Neuronal stem cell (in vitro differentiated cells): ENCODE measurements around the gene ZNF662.

Experiments
- DNase-seq: peaks from one replicate; pipeline ENCODE4 v3.0.0-alpha.2; 2013; ENCODE audit warnings: low spot score
- H2AFZ ChIP-seq: one replicate; pipeline ENCODE4 v1.6.1; 2013; ENCODE audit warnings: mild to moderate bottlenecking, low read length, inconsistent platforms
- H2AK5ac ChIP-seq: 2 replicates; pipeline ENCODE4 v1.6.1; 2013; ENCODE audit warnings: low read depth, mild to moderate bottlenecking, inconsistent platforms, low read length, moderate library complexity, mixed read lengths
- H2BK120ac ChIP-seq: 2 replicates; pipeline ENCODE4 v1.6.1; 2013; ENCODE audit warnings: low read depth, mild to moderate bottlenecking, inconsistent platforms, low read length, moderate library complexity, mixed read lengths
- H2BK12ac ChIP-seq: one replicate; pipeline ENCODE4 v1.6.1; 2013; ENCODE audit warnings: low read length, inconsistent platforms
- H2BK15ac ChIP-seq: 2 replicates; pipeline ENCODE4 v1.6.1; 2013; ENCODE audit warnings: mild to moderate bottlenecking, low read length, inconsistent platforms, mixed read lengths
- H2BK5ac ChIP-seq: one replicate; pipeline ENCODE4 v1.6.1; 2013; ENCODE audit warnings: inconsistent platforms, mild to moderate bottlenecking, low read length, moderate library complexity
- H3K14ac ChIP-seq: one replicate; pipeline ENCODE4 v1.6.1; 2013; ENCODE audit warnings: low read length, inconsistent platforms
- H3K18ac ChIP-seq: 2 replicates; pipeline ENCODE4 v1.6.1; 2013; ENCODE audit warnings: low read length, inconsistent platforms
- H3K23ac ChIP-seq: 2 replicates; pipeline ENCODE4 v1.6.1; 2013; ENCODE audit warnings: low read depth, mild to moderate bottlenecking, mixed read lengths, low read length, inconsistent platforms; ENCODE audit not compliant: poor library complexity
- H3K27ac ChIP-seq: replicated peaks from 3 replicates; pipeline ENCODE4 v1.5.1; 2013; ENCODE audit warnings: low read length, inconsistent platforms
- H3K27me3 ChIP-seq, 3 experiments: 2 replicates each; pipeline ENCODE4 v1.6.1; 2013; ENCODE audit warnings: low read length in 3 of 3, mild to moderate bottlenecking in 2 of 3, inconsistent platforms in 1 of 3, low read depth in 1 of 3, mixed read lengths in 1 of 3, moderate library complexity in 1 of 3; ENCODE audit not compliant: control insufficient read depth in 3 of 3, insufficient read depth in 3 of 3
- H3K36me3 ChIP-seq, 2 donors: replicated peaks in 1 of 2; 2 replicates each; pipeline ENCODE4 v1.6.1; 2013; ENCODE audit warnings: low read length in 2 of 2; ENCODE audit not compliant: control insufficient read depth in 2 of 2, insufficient read depth in 2 of 2
- H3K4ac ChIP-seq: 2 replicates; pipeline ENCODE4 v1.6.1; 2013; ENCODE audit warnings: inconsistent platforms, mild to moderate bottlenecking, low read length, moderate library complexity
- H3K4me1 ChIP-seq, 2 donors: 1 replicate in 1 of 2; 2 replicates in 1 of 2; pipeline ENCODE4 v1.6.1; 2013; ENCODE audit warnings: low read length in 2 of 2, low read depth in 1 of 2; ENCODE audit not compliant: control insufficient read depth in 2 of 2, insufficient read depth in 1 of 2
- H3K4me2 ChIP-seq: one replicate; pipeline ENCODE4 v1.6.1; 2013; ENCODE audit warnings: mild to moderate bottlenecking, low read length, inconsistent platforms; ENCODE audit not compliant: insufficient read depth, poor library complexity, severe bottlenecking
- H3K4me3 ChIP-seq, 2 donors: 2 replicates each; pipeline ENCODE4 v1.5.1; 2013; ENCODE audit warnings: low read length in 2 of 2, mild to moderate bottlenecking in 2 of 2, inconsistent platforms in 1 of 2, moderate library complexity in 1 of 2
- H3K79me1 ChIP-seq: one replicate; pipeline ENCODE4 v1.6.1; 2013; ENCODE audit warnings: low read depth, mild to moderate bottlenecking, inconsistent platforms, low read length, moderate library complexity
- H3K9ac ChIP-seq: one replicate; pipeline ENCODE4 v1.6.1; 2013; ENCODE audit warnings: mild to moderate bottlenecking, low read depth, low read length, inconsistent platforms; ENCODE audit not compliant: poor library complexity
- H3K9me3 ChIP-seq, 2 donors: replicated peaks in 1 of 2; 2 replicates each; pipeline versions ENCODE3 to v1.6.1; 2013; ENCODE audit warnings: low read length in 2 of 2, mild to moderate bottlenecking in 2 of 2, inconsistent platforms in 1 of 2, low read depth in 1 of 2, mixed read lengths in 1 of 2, moderate library complexity in 1 of 2; ENCODE audit not compliant: control insufficient read depth in 2 of 2, insufficient read depth in 1 of 2
- H4K8ac ChIP-seq: one replicate; pipeline ENCODE4 v1.6.1; 2013; ENCODE audit warnings: low read depth, mild to moderate bottlenecking, inconsistent platforms, low read length, moderate library complexity
- H4K91ac ChIP-seq: one replicate; pipeline ENCODE4 v1.6.1; 2013; ENCODE audit warnings: low read length, low read depth, mild to moderate bottlenecking, inconsistent platforms; ENCODE audit not compliant: poor library complexity
- WGBS, 2 donors: extraction: QIAGEN DNeasy Blood & Tissue Kit; methylation state at CpG; one replicate each; pipeline ENCODE4 v1.1.7; 2013; ENCODE audit warnings: missing lambda C conversion rate in 2 of 2, mixed read lengths in 1 of 2; ENCODE audit not compliant: insufficient read length in 2 of 2, insufficient replicate concordance in 1 of 2; ENCODE audit errors: extremely low coverage in 2 of 2; 5-methylcytosine and 5-hydroxymethylcytosine counted together

Gene ZNF662

DNA sequence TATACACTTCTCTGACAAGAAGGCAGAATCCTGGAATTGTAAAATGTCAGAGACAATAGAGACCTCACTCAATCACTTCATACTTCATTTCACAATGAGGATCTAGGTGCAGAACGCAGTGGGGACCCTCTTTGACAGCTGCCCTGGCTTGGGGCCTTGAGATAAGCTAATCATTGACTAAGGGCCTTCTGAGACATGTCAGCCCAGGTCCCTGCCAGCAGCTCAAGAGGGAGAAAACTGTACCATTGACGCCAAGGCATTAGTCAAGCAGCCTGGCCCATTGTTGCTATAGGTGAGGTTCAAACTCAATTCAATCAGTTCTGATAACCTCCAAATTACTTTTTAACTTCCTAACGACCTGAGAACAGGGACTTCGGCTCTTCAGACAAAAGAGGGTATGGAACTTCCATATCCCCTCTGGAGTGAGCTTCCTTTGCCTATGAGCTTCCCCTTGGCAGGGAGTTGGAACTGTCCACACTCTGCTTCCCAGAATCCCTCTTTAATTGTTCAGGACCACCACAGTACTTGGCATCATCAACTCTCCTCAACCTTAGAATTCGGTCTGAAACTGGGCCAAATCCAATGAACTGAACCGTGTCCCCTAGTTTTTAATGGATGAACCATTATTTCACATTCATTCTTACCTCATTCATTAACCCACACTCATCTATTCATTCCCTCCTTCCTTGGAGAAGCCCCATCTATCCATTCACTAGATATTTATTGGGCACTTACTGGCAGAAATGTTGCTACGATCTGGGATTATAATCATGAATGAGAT, 28.8 kb upstream of the ZNF662 start:
- H3K36me3 ChIP-seq, result no peaks in the 10 kb centered on the region
- no peak overlapping the region for H3K4ac ChIP-seq
- no peak overlapping the region for H2BK5ac ChIP-seq
- H2BK12ac ChIP-seq, result no peak overlapping the region
- no peak overlapping the region for H3K18ac ChIP-seq
- no peak overlapping the region for H2AK5ac ChIP-seq
- no peak overlapping the region for H3K14ac ChIP-seq
- H3K4me3 ChIP-seq, result no peak overlapping the region
- H3K27ac ChIP-seq, result no peak overlapping the region
- H3K9me3 ChIP-seq, result peaks cover 0 to 2% of the 10 kb centered on the region in 2 donors
- no peak overlapping the region for H3K4me2 ChIP-seq
- no peak for DNase-seq
- no peak overlapping the region for H4K8ac ChIP-seq
- H2AFZ ChIP-seq, result no peak overlapping the region
- no peak overlapping the region for H4K91ac ChIP-seq
- H3K79me1 ChIP-seq, result no peaks in the 10 kb centered on the region
- H2BK120ac ChIP-seq, result no peak overlapping the region
- H3K27me3 ChIP-seq, result peaks cover 0 to 38% (median 0%) of the 10 kb centered on the region in 3 experiments
- no peak overlapping the region for H2BK15ac ChIP-seq
- no CpG with 5 or more reads among the region's 7 CpGs for WGBS, 2 donors
- H3K9ac ChIP-seq, result no peak overlapping the region
- no peak overlapping the region for H3K23ac ChIP-seq
- peaks cover 3 to 5% of the 10 kb centered on the region in 2 donors for H3K4me1 ChIP-seq

DNA sequence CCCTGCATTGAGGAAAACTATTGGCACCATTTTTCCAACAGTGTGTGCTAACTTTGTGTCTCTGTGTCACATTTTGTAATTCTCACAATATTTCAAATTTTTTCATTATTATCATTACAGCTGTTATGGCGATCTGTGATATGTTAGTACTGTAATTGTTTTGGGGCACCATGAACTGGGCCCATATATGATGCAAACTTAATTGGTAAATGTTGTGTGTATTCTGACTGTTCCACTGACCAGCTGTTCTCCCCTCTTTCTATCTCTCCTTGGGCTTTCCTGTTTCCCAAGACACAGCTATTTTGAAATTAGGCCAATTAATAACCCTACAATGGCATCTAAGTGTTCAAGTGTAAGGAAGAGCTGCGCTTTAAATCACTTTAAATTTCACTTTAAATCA, 28.1 kb upstream of the ZNF662 start:
- H3K14ac ChIP-seq, result no peak overlapping the region
- no peak overlapping the region for H4K91ac ChIP-seq
- H3K4ac ChIP-seq, result no peak overlapping the region
- no peaks in the 10 kb centered on the region for H3K36me3 ChIP-seq
- DNase-seq, result no peak
- H3K9ac ChIP-seq, result no peak overlapping the region
- H3K27me3 ChIP-seq, result peaks cover 0 to 38% (median 0%) of the 10 kb centered on the region in 3 experiments
- no peak overlapping the region for H2BK15ac ChIP-seq
- no peak overlapping the region for H2AK5ac ChIP-seq
- no peak overlapping the region for H2BK12ac ChIP-seq
- WGBS, 2 donors, result no CpG with 5 or more reads among the region's 2 CpGs
- no peak overlapping the region for H2AFZ ChIP-seq
- no peak overlapping the region for H2BK5ac ChIP-seq
- H4K8ac ChIP-seq, result no peak overlapping the region
- no peak overlapping the region for H3K4me3 ChIP-seq
- H3K4me2 ChIP-seq, result no peak overlapping the region
- peaks cover 0 to 2% of the 10 kb centered on the region in 2 donors for H3K9me3 ChIP-seq
- H3K18ac ChIP-seq, result no peak overlapping the region
- H3K23ac ChIP-seq, result no peak overlapping the region
- no peaks in the 10 kb centered on the region for H3K79me1 ChIP-seq
- H3K4me1 ChIP-seq, result peaks cover 3 to 5% of the 10 kb centered on the region in 2 donors
- H2BK120ac ChIP-seq, result no peak overlapping the region
- H3K27ac ChIP-seq, result no peak overlapping the region

DNA sequence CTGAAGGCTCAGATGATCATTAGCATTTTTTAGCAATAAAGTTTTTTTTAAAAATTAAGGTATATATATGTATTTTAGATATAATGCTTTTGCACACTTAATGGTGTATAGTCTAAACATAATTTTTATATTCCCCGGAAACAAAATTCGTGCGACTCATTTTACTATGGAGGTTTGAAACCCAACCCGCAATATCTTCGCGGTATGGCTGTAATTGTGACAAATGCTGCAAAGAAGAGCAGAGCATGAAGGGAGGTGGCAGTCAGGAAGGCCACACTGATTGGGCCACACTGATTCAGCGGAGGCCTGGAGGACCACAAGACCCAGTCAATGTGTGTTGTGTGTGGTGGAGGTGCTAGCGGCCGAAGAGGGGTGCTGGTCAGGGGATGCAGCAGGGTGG, 25.8 kb upstream of the ZNF662 start:
- H3K4me2 ChIP-seq, result no peak overlapping the region
- H3K27me3 ChIP-seq, result peaks cover 0 to 37% (median 0%) of the 10 kb centered on the region in 3 experiments
- no peak overlapping the region for H3K4me3 ChIP-seq
- peak overlapping the region; percentile 66 for H3K23ac ChIP-seq
- peaks cover 3 to 5% of the 10 kb centered on the region in 2 donors for H3K4me1 ChIP-seq
- no peaks in the 10 kb centered on the region for H3K36me3 ChIP-seq
- H3K27ac ChIP-seq, result no peak overlapping the region
- no peak overlapping the region for H4K91ac ChIP-seq
- H3K79me1 ChIP-seq, result no peaks in the 10 kb centered on the region
- H2AK5ac ChIP-seq, result peak overlapping the region; percentile 86
- no peak overlapping the region for H3K9ac ChIP-seq
- no CpG with 5 or more reads among the region's 9 CpGs for WGBS, 2 donors
- H2BK15ac ChIP-seq, result no peak overlapping the region
- DNase-seq, result no peak
- H3K18ac ChIP-seq, result peak overlapping the region; percentile 91
- H3K4ac ChIP-seq, result peak overlapping the region; percentile 2
- H2BK5ac ChIP-seq, result peak overlapping the region; percentile 69
- peak overlapping the region; percentile 97 for H2AFZ ChIP-seq
- peaks cover 0 to 2% of the 10 kb centered on the region in 2 donors for H3K9me3 ChIP-seq
- no peak overlapping the region for H3K14ac ChIP-seq
- H2BK12ac ChIP-seq, result no peak overlapping the region
- H2BK120ac ChIP-seq, result no peak overlapping the region
- H4K8ac ChIP-seq, result peak overlapping the region; percentile 95

DNA sequence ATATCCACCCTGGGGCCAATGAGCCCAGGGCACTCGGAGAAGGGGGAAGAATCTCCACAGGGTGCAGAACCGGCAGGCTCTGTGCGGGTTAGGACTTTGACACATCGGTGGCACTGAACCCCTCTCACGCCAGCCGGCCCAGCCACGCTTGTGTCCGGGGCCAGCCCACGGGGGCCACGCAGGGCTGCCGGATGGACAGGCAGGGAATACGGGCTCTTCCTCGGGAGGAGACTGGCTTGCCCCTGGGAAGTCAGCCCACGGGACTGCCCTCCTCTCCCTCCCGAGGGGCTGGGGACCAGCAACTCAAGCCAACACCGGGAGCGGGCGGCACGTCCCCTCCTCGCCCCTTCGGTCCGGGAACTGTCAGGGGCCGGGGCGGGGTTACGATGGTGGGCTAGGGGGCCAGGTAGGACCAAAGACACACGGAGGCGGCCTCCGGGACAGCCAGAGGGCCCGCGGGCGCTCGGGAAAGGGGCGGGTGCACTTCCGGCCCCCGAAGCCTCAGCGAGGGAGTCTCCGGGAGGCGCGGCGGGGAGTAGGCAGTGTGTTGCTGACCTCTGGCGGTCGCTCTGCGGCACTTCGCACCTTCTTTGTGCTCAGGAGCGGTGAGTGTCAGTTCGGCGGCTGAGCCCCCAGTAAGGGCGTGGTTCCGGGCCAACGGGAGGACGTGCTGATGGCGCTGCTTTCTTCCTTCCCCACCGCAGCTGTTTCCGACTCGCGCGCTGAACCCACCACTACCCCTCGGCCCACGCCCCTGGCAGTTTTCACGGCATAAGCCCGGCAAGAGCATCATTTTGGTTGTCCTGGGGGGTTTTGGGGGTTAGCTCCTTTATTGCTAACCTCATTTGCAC, 25.1 kb upstream of the ZNF662 start:
- peak; percentile 78 for DNase-seq
- Histone ChIP-seq H2BK12ac (peak overlapping the region; percentile 94), H4K8ac (peak overlapping the region; percentile 95), H3K14ac (no peak overlapping the region), H3K23ac (peak overlapping the region; percentile 66), H3K27me3 (peaks cover 0 to 31% (median 0%) of the 10 kb centered on the region in 3 experiments), H3K4me2 (peak overlapping the region; percentile 84), H2AFZ (peak overlapping the region; percentile 97), H3K9ac (peak overlapping the region; percentile 92), H3K9me3 (peaks cover 0 to 2% of the 10 kb centered on the region in 2 donors), H2BK15ac (peak overlapping the region; percentile 34), H2AK5ac (peak overlapping the region; percentile 86), H3K18ac (peak overlapping the region; percentile 92), H3K27ac (no peak overlapping the region), H3K4me3 (peak overlapping the region; percentile 42 to 76), H2BK5ac (peak overlapping the region; percentile 69), H4K91ac (peak overlapping the region; percentile 40), H3K4me1 (peaks cover 3 to 5% of the 10 kb centered on the region in 2 donors), H3K79me1 (no peaks in the 10 kb centered on the region), H3K36me3 (no peaks in the 10 kb centered on the region), H3K4ac (peak overlapping the region; percentile 43), H2BK120ac (peak overlapping the region; percentile 42)
- no CpG with 5 or more reads among the region's 61 CpGs for WGBS, 2 donors
